Neutrophil (primary cell): ENCODE measurements around the gene PCNX2.

Experiments
- H3K27ac ChIP-seq: fragments of 200-600 bp; sonication (generic); 2 replicates; pipeline ENCODE4 v1.5.1; 2016; ENCODE audit warnings: mild to moderate bottlenecking, moderate library complexity
- H3K27me3 ChIP-seq: fragments of 200-600 bp; sonication (generic); 2 replicates; pipeline ENCODE4 v1.6.0; 2016; ENCODE audit warnings: mild to moderate bottlenecking
- H3K36me3 ChIP-seq: fragments of 200-600 bp; sonication (generic); 2 replicates; pipeline ENCODE4 v1.5.1; 2017
- H3K4me1 ChIP-seq, 2 experiments: fragments of 200-600 bp in 1 of 2; sonication (generic) in 1 of 2; 1 replicate in 1 of 2; 2 replicates in 1 of 2; pipeline versions ENCODE4 v1.5.1 to v1.6.1; 2013 to 2016; ENCODE audit warnings: low read depth in 1 of 2, low read length in 1 of 2, mild to moderate bottlenecking in 1 of 2, moderate library complexity in 1 of 2; ENCODE audit not compliant: control insufficient read depth in 1 of 2, insufficient read depth in 1 of 2
- H3K4me3 ChIP-seq, 2 experiments: fragments of 200-600 bp in 1 of 2; sonication (generic) in 1 of 2; 1 replicate in 1 of 2; 2 replicates in 1 of 2; pipeline ENCODE4 v1.5.1; 2013 to 2016; ENCODE audit warnings: low read depth in 1 of 2, low read length in 1 of 2, mild to moderate bottlenecking in 1 of 2, moderate library complexity in 1 of 2
- H3K9me3 ChIP-seq: fragments of 200-600 bp; sonication (generic); 2 replicates; pipeline ENCODE4 v1.5.1; 2016
- CTCF ChIP-seq: fragments of 200-600 bp; sonication (generic); IDR thresholded peaks from 2 replicates; pipeline ENCODE4 v1.5.1; 2016; ENCODE audit warnings: antibody characterized with exemption

Gene PCNX2

GRCh38 chr1:233326319-233326718 is 30.8 kb upstream of the PCNX2 start:
- no peaks in the 10 kb centered on the region for H3K36me3 ChIP-seq
- H3K4me3 ChIP-seq: no peak overlapping the region
- peaks cover 44% of the 10 kb centered on the region for H3K27me3 ChIP-seq
- H3K4me1 ChIP-seq: peaks cover 13 to 18% of the 10 kb centered on the region in 2 experiments
- no peak for TF ChIP-seq CTCF
- no peaks in the 10 kb centered on the region for H3K9me3 ChIP-seq
- H3K27ac ChIP-seq: no peak overlapping the region

- H3K36me3 ChIP-seq: no peaks in the 10 kb centered on the region
- peaks cover 10 to 14% of the 10 kb centered on the region in 2 experiments for H3K4me1 ChIP-seq
- peaks cover 32% of the 10 kb centered on the region for H3K27me3 ChIP-seq
- H3K4me3 ChIP-seq: no peak overlapping the region
- no peaks in the 10 kb centered on the region for H3K9me3 ChIP-seq
- no peak overlapping the region for H3K27ac ChIP-seq
- no peak for TF ChIP-seq CTCF
Observed at GRCh38 chr1:233323718-233324117, 28.2 kb upstream of the PCNX2 start.

- peaks cover 36% of the 10 kb centered on the region for H3K27me3 ChIP-seq
- H3K4me1 ChIP-seq: no peaks in the 10 kb centered on the region
- no peak for TF ChIP-seq CTCF
- no peaks in the 10 kb centered on the region for H3K9me3 ChIP-seq
- H3K4me3 ChIP-seq: no peak overlapping the region
- H3K36me3 ChIP-seq: no peaks in the 10 kb centered on the region
- H3K27ac ChIP-seq: no peak overlapping the region
Observed at GRCh38 chr1:233320023-233320422, 24.5 kb upstream of the PCNX2 start.

GRCh38 chr1:233319272-233319671 is 23.7 kb upstream of the PCNX2 start:
- H3K36me3 ChIP-seq: no peaks in the 10 kb centered on the region
- no peaks in the 10 kb centered on the region for H3K9me3 ChIP-seq
- H3K4me1 ChIP-seq: no peaks in the 10 kb centered on the region
- H3K4me3 ChIP-seq: no peak overlapping the region
- no peak for TF ChIP-seq CTCF
- peaks cover 43% of the 10 kb centered on the region for H3K27me3 ChIP-seq
- H3K27ac ChIP-seq: no peak overlapping the region

- Histone ChIP-seq H3K9me3 (no peaks in the 10 kb centered on the region), H3K27me3 (peaks cover 50% of the 10 kb centered on the region)
- TF ChIP-seq CTCF: no peak
Observed at GRCh38 chr1:233316473-233316872, 20.9 kb upstream of the PCNX2 start.

GRCh38 chr1:233315718-233316301 is 20.3 kb upstream of the PCNX2 start:
- H3K4me3 ChIP-seq: no peak overlapping the region
- no peaks in the 10 kb centered on the region for H3K4me1 ChIP-seq
- no peaks in the 10 kb centered on the region for H3K36me3 ChIP-seq
- no peaks in the 10 kb centered on the region for H3K9me3 ChIP-seq
- TF ChIP-seq CTCF: no peak
- peaks cover 50% of the 10 kb centered on the region for H3K27me3 ChIP-seq
- no peak overlapping the region for H3K27ac ChIP-seq

More at GRCh38 chr1:233316473-233316872, 20.9 kb upstream of the PCNX2 start:
- H3K36me3 ChIP-seq: no peaks in the 10 kb centered on the region
- no peaks in the 10 kb centered on the region for H3K4me1 ChIP-seq
- H3K27ac ChIP-seq: no peak overlapping the region
- H3K4me3 ChIP-seq: no peak overlapping the region
